ENCODE data around the gene ZSCAN18.

The ZSCAN18 gene

DNA sequence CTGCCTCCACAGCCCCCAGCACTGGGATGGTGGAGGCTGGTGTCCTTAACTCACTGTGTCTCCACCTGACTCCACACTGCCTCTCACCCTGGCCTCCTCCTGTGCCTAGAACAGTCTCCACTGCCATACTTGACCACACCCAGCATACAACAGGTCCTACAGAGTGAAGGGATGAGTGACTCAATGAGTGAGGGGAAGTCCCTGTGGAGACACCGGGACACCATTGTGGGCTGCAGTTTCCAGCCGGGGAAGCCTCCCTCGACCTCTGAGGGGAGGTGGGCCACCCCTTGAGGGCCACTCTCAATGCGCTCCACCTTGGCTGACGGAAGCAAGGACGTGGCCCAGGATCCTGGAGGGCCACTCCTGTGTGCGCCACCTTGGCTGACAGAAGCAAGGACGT, 41.8 kb downstream of the ZSCAN18 start:
- no peak overlapping the region for H3K27ac ChIP-seq
- H3K9me3 ChIP-seq: peaks cover 28% of the 10 kb centered on the region
- no peak overlapping the region for H3K4me3 ChIP-seq (ENCODE audit: low read depth in 1 of 2, low read length in 1 of 2)
- peaks cover 21% of the 10 kb centered on the region for H3K27me3 ChIP-seq
- H3K4me1 ChIP-seq (ENCODE audit: control insufficient read depth in 1 of 2, insufficient read depth in 1 of 2, low read depth in 1 of 2, low read length in 1 of 2): peaks cover 0 to 10% of the 10 kb centered on the region in 2 experiments
- TF ChIP-seq CTCF (IDR thresholded peaks at IDR 0.05): no peak
- H3K36me3 ChIP-seq: no peaks in the 10 kb centered on the region

- Histone ChIP-seq H3K9me3 (peaks cover 31% of the 10 kb centered on the region), H3K4me1 (ENCODE audit: control insufficient read depth in 1 of 2, insufficient read depth in 1 of 2, low read depth in 1 of 2, low read length in 1 of 2) (peaks cover 0 to 10% of the 10 kb centered on the region in 2 experiments), H3K27me3 (peaks cover 21% of the 10 kb centered on the region), H3K36me3 (no peaks in the 10 kb centered on the region), H3K27ac (no peak overlapping the region), H3K4me3 (ENCODE audit: low read depth in 1 of 2, low read length in 1 of 2) (no peak overlapping the region)
- TF ChIP-seq CTCF (IDR thresholded peaks at IDR 0.05): no peak
Observed at GRCh38 chr19:58054901-58055874, 42.8 kb downstream of the ZSCAN18 start.

GRCh38 chr19:58053480-58054156, 44.4 kb downstream of the ZSCAN18 start:
- H3K9me3 ChIP-seq: peaks cover 22% of the 10 kb centered on the region

GRCh38 chr19:58052256-58052655, 45.8 kb downstream of the ZSCAN18 start:
- H3K27me3 ChIP-seq: peaks cover 3% of the 10 kb centered on the region
- no peaks in the 10 kb centered on the region for H3K4me1 ChIP-seq (ENCODE audit: control insufficient read depth in 1 of 2, insufficient read depth in 1 of 2, low read depth in 1 of 2, low read length in 1 of 2)
- no peak overlapping the region for H3K4me3 ChIP-seq (ENCODE audit: low read depth in 1 of 2, low read length in 1 of 2)
- H3K36me3 ChIP-seq: no peaks in the 10 kb centered on the region
- no peak overlapping the region for H3K27ac ChIP-seq
- peaks cover 18% of the 10 kb centered on the region for H3K9me3 ChIP-seq
- no peak for TF ChIP-seq CTCF (IDR thresholded peaks at IDR 0.05)

More at GRCh38 chr19:58053480-58054156, 44.4 kb downstream of the ZSCAN18 start:
- Histone ChIP-seq H3K4me3 (ENCODE audit: low read depth in 1 of 2, low read length in 1 of 2) (no peak overlapping the region), H3K36me3 (no peaks in the 10 kb centered on the region), H3K27ac (no peak overlapping the region), H3K4me1 (ENCODE audit: control insufficient read depth in 1 of 2, insufficient read depth in 1 of 2, low read depth in 1 of 2, low read length in 1 of 2) (no peaks in the 10 kb centered on the region), H3K27me3 (peaks cover 7% of the 10 kb centered on the region)
- TF ChIP-seq CTCF (IDR thresholded peaks at IDR 0.05): no peak

- H3K27me3 ChIP-seq: peaks cover 4% of the 10 kb centered on the region
- H3K4me1 ChIP-seq (ENCODE audit: control insufficient read depth in 1 of 2, insufficient read depth in 1 of 2, low read depth in 1 of 2, low read length in 1 of 2): no peaks in the 10 kb centered on the region
- no peak overlapping the region for H3K4me3 ChIP-seq (ENCODE audit: low read depth in 1 of 2, low read length in 1 of 2)
- TF ChIP-seq CTCF (IDR thresholded peaks at IDR 0.05): no peak
- H3K27ac ChIP-seq: no peak overlapping the region
- peaks cover 30% of the 10 kb centered on the region for H3K9me3 ChIP-seq
- no peaks in the 10 kb centered on the region for H3K36me3 ChIP-seq
Observed at GRCh38 chr19:58047672-58048071, 50.4 kb downstream of the ZSCAN18 start.

Data from neutrophil (primary cell).